Right forelimb (tissue), 1 donor: ENCODE results near the gene FBN1.
A peak's percentile ranks its signal among the peaks of the same experiment; 100 is the strongest.

Source experiments
- DNase-seq: peaks from one replicate; pipeline ENCODE4 v3.0.0-alpha.2; 2018

Gene FBN1

GRCh38 chr15:48645558-48646330, at the start of gene FBN1:
FBN1 (minus strand) TSS chr15:48645709; CDS start chr15:48644769, 940 bp downstream.
- DNase-seq = peak; percentile 91

DNA sequence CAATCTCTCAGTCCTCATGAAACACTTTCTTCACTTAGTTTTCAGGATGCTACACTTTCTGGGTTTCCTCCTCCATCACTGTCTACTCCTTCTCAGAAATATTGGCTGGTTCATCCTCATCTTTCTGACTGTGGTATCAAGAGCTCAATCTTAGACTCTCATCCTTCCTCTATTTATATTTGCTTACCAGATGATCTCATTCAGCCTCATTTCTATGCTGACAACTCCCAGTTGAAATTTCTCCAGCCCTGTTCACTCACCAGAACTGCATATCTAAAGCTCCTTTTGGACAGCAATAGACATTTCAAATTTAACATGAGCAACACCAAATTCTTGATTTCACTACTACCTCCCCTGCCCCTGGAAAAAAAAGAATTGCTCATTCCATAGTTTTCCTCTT, 48.0 kb upstream of the FBN1 start:
- DNase-seq = no peak

GRCh38 chr15:48688493-48688892, 43.0 kb upstream of the FBN1 start:
- no peak for DNase-seq

GRCh38 chr15:48683991-48684765, 38.7 kb upstream of the FBN1 start:
- no peak for DNase-seq

GRCh38 chr15:48682942-48683651, 37.6 kb upstream of the FBN1 start:
- DNase-seq = no peak

DNA sequence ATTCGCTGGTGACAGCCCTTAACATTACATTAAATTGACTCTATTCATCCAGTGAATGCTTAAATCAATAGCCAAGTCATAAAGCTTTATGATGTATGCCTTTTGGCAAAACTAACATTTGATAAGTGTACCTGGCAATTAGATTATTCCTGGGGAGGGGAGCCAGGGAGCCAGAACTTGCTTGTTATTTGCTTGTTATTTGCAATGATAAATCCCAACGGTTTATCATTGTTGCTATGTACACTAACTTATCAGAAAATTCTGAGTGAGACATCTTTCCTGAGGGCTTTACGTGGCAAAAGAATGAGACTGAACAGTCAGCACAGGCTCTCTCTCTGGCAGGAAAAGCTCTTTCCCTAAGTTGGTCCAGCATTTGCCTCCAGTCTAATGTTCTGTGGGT, 35.8 kb upstream of the FBN1 start:
- no peak for DNase-seq

- no peak for DNase-seq
These were observed 35.3 kb upstream of the FBN1 start for GRCh38 chr15:48680841-48681240.

DNA sequence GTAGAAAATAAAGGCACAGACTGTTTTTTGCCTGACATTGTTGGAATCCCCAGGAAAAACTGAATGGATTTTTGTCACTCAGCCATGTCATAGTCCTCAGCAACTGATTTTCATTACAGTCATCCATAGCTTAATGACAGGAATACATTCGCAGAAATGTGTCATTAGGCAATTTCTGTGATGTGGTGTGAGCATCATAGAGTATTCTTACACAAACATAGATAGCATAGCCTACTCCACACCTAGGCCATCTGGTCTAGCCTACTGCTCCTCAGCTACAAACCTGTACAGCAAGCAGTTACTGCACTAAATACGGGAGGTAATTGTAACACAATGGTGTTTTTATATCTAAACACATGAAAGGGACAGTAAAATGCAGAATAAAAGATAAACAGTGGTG, 34.4 kb upstream of the FBN1 start:
- DNase-seq = no peak

DNA sequence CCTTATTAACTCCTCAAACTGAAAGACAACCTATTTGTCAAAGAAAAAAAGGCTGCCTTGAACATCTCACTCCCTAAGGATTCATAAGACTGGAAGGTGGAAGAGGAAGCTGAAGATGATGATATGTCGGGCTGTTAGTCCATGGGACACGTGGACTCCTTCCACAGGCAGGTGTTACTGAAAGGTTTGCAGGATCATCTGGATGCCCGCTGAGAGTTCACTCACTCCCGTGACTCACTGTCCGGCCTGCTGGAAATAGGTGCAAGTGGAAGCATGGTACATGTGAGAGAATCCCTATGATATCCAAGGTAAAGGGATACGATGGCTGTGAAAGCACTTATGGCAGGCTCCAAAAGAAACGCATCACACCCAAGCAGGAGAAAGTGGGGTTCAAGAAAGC, 33.3 kb upstream of the FBN1 start:
- no peak for DNase-seq

DNA sequence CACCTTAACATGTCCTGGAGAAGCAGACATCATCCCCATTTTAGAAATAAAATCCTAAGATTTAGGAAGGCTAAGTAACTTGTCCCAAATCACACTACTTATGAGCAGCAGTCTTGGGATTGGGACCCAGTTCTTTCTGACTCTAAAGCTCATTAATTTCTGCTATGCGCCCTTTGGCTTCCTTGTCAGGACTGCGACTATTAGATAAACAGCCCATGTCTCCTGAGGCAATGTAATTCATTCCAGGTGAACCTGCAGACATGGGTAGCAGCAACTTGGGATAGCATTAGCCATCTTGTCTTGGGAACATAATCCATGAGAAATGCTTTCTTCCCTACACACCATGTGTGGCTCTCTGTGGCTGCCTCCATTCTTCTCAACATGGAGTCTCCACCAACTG, 32.3 kb upstream of the FBN1 start:
- no peak for DNase-seq

GRCh38 chr15:48675436-48675835, 29.9 kb upstream of the FBN1 start:
- DNase-seq = no peak

- no peak for DNase-seq
These were observed 29.4 kb upstream of the FBN1 start for GRCh38 chr15:48674876-48675275.

DNA sequence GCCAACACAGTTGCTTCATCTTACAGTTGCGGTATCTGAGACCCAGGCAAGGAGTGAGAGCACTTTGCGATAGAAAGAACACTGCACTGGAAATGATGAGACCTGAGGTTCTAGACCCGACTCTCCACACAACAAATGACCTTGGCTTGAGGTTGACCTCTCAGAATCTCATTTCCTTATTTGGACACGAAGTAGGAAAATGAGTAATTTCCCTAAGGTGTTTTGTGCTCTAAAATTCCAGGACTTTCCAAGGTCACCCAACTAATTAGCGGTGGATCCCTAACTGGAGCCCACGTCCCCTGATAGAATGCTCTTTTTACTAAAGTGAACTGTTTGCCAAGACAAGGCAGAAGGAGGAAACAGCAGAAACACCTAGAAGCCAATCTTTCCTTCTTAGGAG, 26.7 kb upstream of the FBN1 start:
- no peak for DNase-seq

- DNase-seq = peak; percentile 52
These were observed 25.9 kb upstream of the FBN1 start for GRCh38 chr15:48671103-48672022.

GRCh38 chr15:48667701-48668100, 22.2 kb upstream of the FBN1 start:
- DNase-seq = no peak

GRCh38 chr15:48664436-48664835, 18.9 kb upstream of the FBN1 start:
- no peak for DNase-seq

DNA sequence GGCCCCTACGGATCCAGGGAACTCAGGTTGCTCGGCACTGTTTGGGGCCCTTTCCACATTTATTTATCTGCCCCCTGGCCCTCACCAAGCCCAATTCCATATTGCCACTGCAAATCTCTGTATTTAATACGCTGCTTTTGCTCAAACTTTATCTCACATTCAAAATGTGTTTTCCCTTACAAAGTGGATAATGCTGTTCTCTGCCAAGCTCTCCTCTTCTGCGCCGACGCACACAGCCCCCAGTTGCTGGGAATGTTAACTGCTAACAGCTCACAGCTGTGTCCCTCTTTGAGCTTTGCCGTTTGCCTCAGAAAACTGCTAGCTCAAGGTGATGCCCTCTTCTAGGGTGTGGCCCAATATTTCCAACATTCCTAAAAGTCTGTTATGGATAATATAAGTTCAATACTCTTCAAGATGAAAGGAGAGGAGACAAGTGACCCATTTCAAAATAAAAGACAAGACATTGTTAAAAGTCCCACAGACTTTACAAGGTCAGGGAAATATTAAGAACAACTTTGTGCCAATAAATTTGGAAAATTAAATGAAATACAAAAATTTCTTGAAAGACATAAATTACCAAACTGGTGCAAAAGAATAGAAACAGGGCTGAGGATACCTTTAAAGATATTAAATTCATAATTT, 12.6 kb upstream of the FBN1 start:
- no peak for DNase-seq

GRCh38 chr15:48654801-48655200, 9.3 kb upstream of the FBN1 start:
- DNase-seq = no peak

DNA sequence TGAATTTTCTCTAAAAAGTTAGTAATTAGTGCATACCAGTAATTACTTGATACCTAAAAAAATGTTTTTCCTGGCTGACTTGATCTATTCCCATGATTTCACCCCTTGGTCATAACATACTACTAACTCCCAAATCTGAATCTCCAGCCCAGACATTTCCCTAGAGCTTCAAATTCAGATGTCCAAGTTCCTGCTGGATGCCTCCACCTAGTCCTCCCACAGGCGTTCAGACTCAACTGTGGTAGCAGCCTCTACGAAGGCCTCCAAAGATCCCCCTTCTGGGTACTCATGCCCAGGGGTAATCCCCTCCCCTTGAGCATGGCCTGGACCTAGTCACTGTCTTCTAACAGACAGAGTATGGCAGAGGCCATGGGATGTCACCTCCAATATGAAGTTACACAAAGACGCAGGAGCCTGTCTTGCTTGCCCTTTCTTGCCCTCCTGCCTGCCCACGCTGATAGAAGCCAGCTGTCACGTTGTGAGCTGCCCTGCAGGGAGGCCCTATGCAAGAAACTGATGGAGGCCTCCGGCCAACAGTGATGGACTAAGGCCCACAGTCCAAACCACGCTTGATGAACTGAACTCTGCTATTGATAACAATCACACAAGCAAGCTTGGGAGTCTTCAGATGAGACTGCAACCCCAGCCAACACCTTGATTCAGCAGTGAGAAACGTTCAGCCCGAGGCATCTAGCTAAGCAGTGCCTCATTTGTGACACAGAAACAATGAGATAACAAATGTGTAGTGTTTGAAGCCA, 8.6 kb upstream of the FBN1 start:
- DNase-seq = no peak

DNA sequence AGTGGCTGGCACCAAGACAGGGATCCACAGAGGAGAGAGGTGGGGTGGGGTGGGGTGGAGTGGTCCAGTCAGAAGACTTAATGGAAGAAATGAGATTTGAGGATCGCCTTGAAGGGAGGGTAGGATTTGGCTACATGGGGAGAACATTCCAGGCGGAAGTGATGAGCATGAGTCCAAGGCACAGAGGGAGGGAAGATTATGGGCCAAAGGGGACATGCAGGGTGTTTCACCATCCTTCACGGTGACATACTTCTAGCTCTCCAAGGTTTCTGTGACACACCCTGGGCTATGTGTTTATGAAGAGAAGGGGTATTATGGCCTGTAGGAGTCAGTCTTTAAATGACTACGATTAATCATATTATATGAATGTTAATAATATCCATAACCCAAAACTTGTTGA, 7.7 kb upstream of the FBN1 start:
- no peak for DNase-seq

DNA sequence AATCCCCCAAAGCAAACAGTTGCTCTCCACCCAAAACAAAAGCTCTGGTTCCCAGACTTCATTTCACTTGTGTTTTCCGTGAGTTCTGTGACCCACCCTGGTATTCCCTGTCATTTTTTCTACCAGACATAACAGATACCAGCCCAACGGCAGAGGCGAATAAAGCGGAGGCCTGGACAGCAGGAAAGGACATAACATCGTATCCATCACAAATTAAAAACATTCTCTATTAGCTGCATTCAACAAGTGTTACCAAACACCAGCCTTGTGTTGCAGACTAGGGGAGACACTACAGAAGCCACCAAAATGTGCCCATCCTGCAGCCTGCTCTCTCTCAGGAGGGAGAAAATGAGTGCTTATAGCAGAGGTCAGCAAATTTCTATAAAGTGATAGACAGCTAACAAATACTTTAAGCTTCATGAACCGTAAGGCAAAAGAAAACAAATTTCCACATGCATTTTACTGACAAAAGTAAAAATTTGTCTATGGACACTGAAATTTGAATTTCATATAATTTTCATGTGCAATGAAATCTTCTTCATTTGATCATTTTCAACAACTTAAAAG, 7.1 kb upstream of the FBN1 start:
- no peak for DNase-seq
